HG03354 (cell line): ENCODE data around the gene GNA12.

ENCODE experiments used
- ATAC-seq: cut with Tn5 transposase; IDR thresholded peaks from one replicate; pipeline ENCODE4 v1.9.1; 2021; ENCODE audit warnings: mild to moderate bottlenecking; ENCODE audit not compliant: unreplicated experiment, poor library complexity, severe bottlenecking

The GNA12 gene

GRCh38 chr7:2841907-2842306 is 2.2 kb downstream of the GNA12 start:
- no peak for ATAC-seq

GRCh38 chr7:2840458-2840857 is 3.6 kb downstream of the GNA12 start:
- ATAC-seq: no peak

GRCh38 chr7:2838873-2839578 is 5.1 kb downstream of the GNA12 start:
- no peak for ATAC-seq

GRCh38 chr7:2838451-2838850 is 5.7 kb downstream of the GNA12 start:
- no peak for ATAC-seq

GRCh38 chr7:2837496-2837895 is 6.6 kb downstream of the GNA12 start:
- no peak for ATAC-seq

- ATAC-seq: no peak
These were observed 9.2 kb downstream of the GNA12 start for GRCh38 chr7:2834748-2835441.

- ATAC-seq: no peak
These were observed 10.8 kb downstream of the GNA12 start for GRCh38 chr7:2833083-2833910.

GRCh38 chr7:2832461-2832860 is 11.6 kb downstream of the GNA12 start:
- no peak for ATAC-seq

- ATAC-seq: no peak
These were observed 13.3 kb downstream of the GNA12 start for GRCh38 chr7:2830609-2831376.

- ATAC-seq: no peak
These were observed 15.1 kb downstream of the GNA12 start for GRCh38 chr7:2829040-2829439.

- ATAC-seq: no peak
These were observed 17.3 kb downstream of the GNA12 start for GRCh38 chr7:2826771-2827170.

GRCh38 chr7:2825559-2826227 is 18.4 kb downstream of the GNA12 start:
- no peak for ATAC-seq

- peak; percentile 78 for ATAC-seq
These were observed 19.2 kb downstream of the GNA12 start for GRCh38 chr7:2824678-2825461.

GRCh38 chr7:2824026-2824677 is 20.0 kb downstream of the GNA12 start:
- no peak for ATAC-seq

GRCh38 chr7:2823130-2823529 is 21.0 kb downstream of the GNA12 start:
- ATAC-seq: no peak

GRCh38 chr7:2821842-2822507 is 22.1 kb downstream of the GNA12 start:
- peak; percentile 50 for ATAC-seq

- peak; percentile 49 for ATAC-seq
These were observed 22.8 kb downstream of the GNA12 start for GRCh38 chr7:2821161-2821841.
